SU-DHL-6 (cell line): ENCODE results near the gene NPEPL1.

ENCODE experiments used
- CTCF ChIP-seq: fragments of 200-600 bp; sonication (generic); IDR thresholded peaks from one replicate; pipeline ENCODE4 v1.5.1; 2017; ENCODE audit warnings: antibody characterized with exemption, mild to moderate bottlenecking, low read length, moderate library complexity; ENCODE audit not compliant: insufficient read depth, poor library complexity, severe bottlenecking
- EZH2phosphoT487 ChIP-seq: fragments of 200-600 bp; sonication (generic), shearing (Covaris generic); conservative IDR thresholded peaks from 2 replicates; pipeline ENCODE4 v1.6.1; 2018; ENCODE audit warnings: mild to moderate bottlenecking, antibody characterized with exemption, low read length, moderate library complexity, mixed read lengths

- TF ChIP-seq EZH2phosphoT487, result no peak
- TF ChIP-seq CTCF, result no peak
Measured at GRCh38 chr20:58753922-58754551, 61.4 kb downstream of the NPEPL1 start.
